Astrocyte of the cerebellum (primary cell): ENCODE measurements around the gene QTRT2.

Source experiments
- DNase-seq: peaks from one replicate; pipeline ENCODE4 v3.0.0-alpha.2; 2011; ENCODE audit warnings: low read depth
- H3K4me3 ChIP-seq: 2 replicates; pipeline ENCODE4 v1.5.1; 2011; ENCODE audit warnings: mild to moderate bottlenecking, low read depth, low read length, moderate library complexity
- CTCF ChIP-seq: IDR thresholded peaks from 2 replicates; pipeline ENCODE4 v1.5.1; 2012; ENCODE audit warnings: low read length, low read depth, moderate library complexity, mild to moderate bottlenecking; ENCODE audit errors: missing control alignments
- in situ Hi-C: cut with HindIII; loops from 2 replicates; pipeline ENCODE4 v1.10.0; 2017; ENCODE audit warnings: low sequenced_read_pairs

Gene QTRT2

DNA sequence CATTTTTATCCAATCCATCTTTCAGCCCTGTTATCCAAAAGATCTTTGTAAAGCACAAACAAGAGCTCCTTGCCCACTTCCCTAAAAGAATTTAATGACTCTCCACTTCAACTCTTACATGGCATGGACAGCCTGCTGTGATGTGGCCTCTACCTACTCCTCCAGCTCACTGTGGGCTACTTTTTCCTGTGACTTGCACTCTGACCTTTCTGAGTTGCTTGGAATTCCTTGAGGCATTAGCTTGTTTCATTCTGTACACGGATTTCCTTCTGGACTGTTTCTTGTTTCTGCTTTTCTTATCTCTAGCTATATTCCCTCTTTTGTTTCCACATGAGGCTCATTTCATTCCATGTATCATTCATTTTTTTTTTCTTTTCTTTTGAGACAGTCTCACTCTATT, 15.2 kb downstream of the QTRT2 start:
- H3K4me3 ChIP-seq, result no peak overlapping the region
- no peak for TF ChIP-seq CTCF
- in situ Hi-C loops, result no loop called here

GRCh38 chr3:114076711-114077110, 20.2 kb downstream of the QTRT2 start:
- in situ Hi-C loops, result no loop called here
- no peak for DNase-seq

More for the DNA sequence above, 15.2 kb downstream of the QTRT2 start:
- DNase-seq, result no peak

GRCh38 chr3:114078126-114078525, 21.6 kb downstream of the QTRT2 start:
- no peak overlapping the region for H3K4me3 ChIP-seq
- DNase-seq, result no peak
- in situ Hi-C loops, result no loop called here
- TF ChIP-seq CTCF, result no peak

More at GRCh38 chr3:114076711-114077110, 20.2 kb downstream of the QTRT2 start:
- no peak overlapping the region for H3K4me3 ChIP-seq
- TF ChIP-seq CTCF, result no peak

- TF ChIP-seq CTCF, result no peak
- no peak for DNase-seq
- H3K4me3 ChIP-seq, result no peak overlapping the region
- in situ Hi-C loops, result no loop called here
Observed at GRCh38 chr3:114079761-114080160, 23.2 kb downstream of the QTRT2 start.

- H3K4me3 ChIP-seq, result no peak overlapping the region
- no peak for TF ChIP-seq CTCF
- no peak for DNase-seq
- in situ Hi-C loops, result no loop called here
Observed at GRCh38 chr3:114080201-114080600, 23.7 kb downstream of the QTRT2 start.

DNA sequence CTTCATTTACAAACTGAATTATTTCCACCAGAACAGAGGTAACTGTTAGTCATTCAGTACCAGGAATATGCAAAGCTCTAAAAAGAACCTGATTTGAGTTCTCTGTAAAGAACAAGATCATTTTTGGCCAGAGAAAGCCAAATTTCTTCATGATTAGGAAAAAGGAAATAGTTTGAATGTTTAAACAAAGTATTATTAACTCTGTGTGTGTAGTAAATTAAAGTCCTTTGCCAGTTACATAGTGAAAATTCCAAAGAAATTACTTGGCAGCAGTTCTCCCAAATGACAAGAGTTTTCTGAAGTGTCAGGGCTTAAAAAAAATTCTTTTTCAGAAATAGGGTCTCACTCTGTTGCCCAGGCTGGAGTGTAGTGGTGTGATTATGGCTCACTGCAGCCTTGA, 24.5 kb downstream of the QTRT2 start:
- no peak overlapping the region for H3K4me3 ChIP-seq
- TF ChIP-seq CTCF, result no peak
- in situ Hi-C loops, result no loop called here
- DNase-seq, result no peak

DNA sequence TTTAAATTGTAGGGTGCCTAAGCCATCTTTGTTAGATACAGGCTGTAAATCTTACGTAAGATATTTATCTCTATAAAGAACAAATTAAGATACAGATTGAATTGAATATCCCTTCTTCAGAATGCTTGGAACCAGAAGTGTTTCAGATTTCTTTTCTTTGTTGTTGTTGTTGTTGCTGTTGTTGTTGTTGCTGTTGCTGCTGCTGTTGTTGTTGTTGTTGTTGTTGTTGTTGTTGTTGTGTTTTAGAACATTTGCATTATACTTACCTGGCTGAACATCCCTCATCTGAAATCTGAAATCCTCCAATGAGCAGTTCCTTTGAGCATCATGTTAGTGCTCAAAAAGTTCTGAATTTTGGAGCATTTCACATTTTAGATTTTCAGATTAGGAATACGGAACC, 26.6 kb downstream of the QTRT2 start:
- no peak for TF ChIP-seq CTCF
- in situ Hi-C loops, result no loop called here
- no peak overlapping the region for H3K4me3 ChIP-seq
- no peak for DNase-seq
